G401.6 (cell line): ENCODE measurements around the gene SNX15.

ENCODE experiments used
- FAIRE-seq: peaks from 2 replicates; lab custom pipeline; 2012; peaks lifted over from hg19 to GRCh38; lab: Jason Lieb, UNC

SNX15 gene

GRCh38 chr11:65084598-65085375 lies 57.5 kb downstream of the SNX15 start:
- no peak for FAIRE-seq

DNA sequence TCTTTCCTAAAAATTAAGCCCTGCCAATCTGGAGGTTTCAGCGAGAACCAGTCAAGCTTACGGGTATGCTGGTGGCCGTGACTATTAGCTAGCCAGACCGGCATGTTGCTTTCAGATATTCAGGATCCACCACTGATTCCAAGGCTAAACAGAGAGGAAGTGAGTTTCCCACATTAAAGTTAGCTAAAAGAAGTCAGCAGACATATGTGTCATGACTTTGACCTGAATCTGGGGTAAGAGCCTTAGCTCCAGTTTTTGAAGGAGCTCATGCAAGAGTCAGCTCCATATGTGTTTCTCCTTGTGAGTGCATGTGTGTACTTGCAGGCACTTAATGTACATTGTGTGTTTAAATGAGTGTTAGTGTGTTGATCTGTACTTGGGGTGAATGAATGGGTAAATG lies 58.2 kb downstream of the SNX15 start:
- FAIRE-seq, result no peak

DNA sequence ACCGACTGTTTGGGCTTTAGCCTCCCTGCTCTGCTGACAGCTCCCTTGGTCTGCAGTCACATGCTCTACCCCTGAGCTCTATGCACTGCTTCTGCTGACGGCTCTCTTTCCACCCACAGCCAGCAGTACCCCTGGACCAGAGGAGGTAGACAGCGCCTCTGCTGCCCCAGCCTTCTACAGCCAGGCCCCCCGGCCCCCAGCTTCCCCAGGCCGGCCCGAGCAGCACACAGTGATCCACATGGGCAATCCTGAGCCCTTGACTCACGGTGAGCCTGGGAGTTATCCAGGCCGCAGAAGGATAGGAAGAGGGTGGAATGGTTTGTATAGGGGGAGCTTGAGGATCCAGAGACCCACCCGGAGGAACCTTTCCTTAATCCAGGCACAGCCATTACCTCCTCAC lies 59.6 kb downstream of the SNX15 start:
- no peak for FAIRE-seq

DNA sequence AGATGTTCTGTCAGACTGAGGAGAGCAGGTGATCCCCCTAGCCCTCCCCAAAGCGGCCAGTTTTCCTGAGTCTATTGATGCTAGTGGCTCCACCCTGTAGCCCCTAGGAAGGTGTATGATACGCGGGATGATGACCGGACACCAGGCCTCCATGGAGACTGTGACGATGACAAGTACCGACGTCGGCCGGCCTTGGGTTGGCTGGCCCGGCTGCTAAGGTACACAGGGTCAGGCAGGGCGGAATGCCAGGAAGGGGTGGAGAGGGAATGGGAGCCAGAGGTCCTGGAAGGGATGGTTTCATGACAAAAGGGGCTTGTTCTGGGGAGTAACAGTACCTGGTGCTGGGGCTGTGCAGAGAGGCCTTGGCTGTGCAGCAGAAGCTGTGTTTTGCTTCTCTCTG lies 60.0 kb downstream of the SNX15 start:
- no peak for FAIRE-seq

DNA sequence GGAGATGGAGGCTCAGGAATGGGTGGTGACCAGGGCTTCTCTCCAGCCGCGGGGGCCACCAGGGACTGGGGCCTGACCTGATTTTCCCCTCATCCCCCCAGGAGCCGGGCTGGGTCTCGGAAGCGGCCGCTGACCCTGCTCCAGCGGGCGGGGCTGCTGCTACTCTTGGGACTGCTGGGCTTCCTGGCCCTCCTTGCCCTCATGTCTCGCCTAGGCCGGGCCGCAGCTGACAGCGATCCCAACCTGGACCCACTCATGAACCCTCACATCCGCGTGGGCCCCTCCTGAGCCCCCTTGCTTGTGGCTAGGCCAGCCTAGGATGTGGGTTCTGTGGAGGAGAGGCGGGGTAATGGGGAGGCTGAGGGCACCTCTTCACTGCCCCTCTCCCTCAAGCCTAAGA lies 60.6 kb downstream of the SNX15 start:
- FAIRE-seq, result no peak

GRCh38 chr11:65089621-65090020 lies 62.4 kb downstream of the SNX15 start:
- no peak for FAIRE-seq
